SK-N-SH treated with all-trans-retinoic acid at 6 μM for 48 hours (cell line): ENCODE results near the gene GPR150.

Source experiments
- CREB5 ChIP-seq: fragments of 250-450 bp; sonication (Bioruptor Pico); IDR thresholded peaks from 2 replicates; pipeline ENCODE4 v1.5.1; 2020; ENCODE audit warnings: low read depth, mild to moderate bottlenecking, moderate library complexity
- CSDC2 ChIP-seq: fragments of 250-450 bp; sonication (Bioruptor Pico); IDR thresholded peaks from 2 replicates; pipeline ENCODE4 v1.5.0; 2020; ENCODE audit warnings: mild to moderate bottlenecking, moderate library complexity
- RARB ChIP-seq: fragments of 250-450 bp; sonication (Bioruptor Pico); IDR thresholded peaks from 2 replicates; pipeline ENCODE4 v1.8.0; 2021; ENCODE audit warnings: mild to moderate bottlenecking, moderate library complexity
- SNAI2 ChIP-seq: fragments of 250-450 bp; sonication (Bioruptor Pico); IDR thresholded peaks from 2 replicates; pipeline ENCODE4 v1.5.0; 2020; ENCODE audit warnings: mild to moderate bottlenecking, moderate library complexity
- TCF4 ChIP-seq: fragments of 250-450 bp; sonication (Bioruptor Pico); IDR thresholded peaks from 2 replicates; pipeline ENCODE4 v1.8.0; 2021; ENCODE audit warnings: mild to moderate bottlenecking, moderate library complexity, borderline replicate concordance
- TOX ChIP-seq: fragments of 250-450 bp; sonication (Bioruptor Pico); IDR thresholded peaks from 2 replicates; pipeline ENCODE4 v1.8.0; 2021; ENCODE audit warnings: mild to moderate bottlenecking, moderate library complexity, borderline replicate concordance
- ZC3H10 ChIP-seq: fragments of 250-450 bp; sonication (Bioruptor Pico); IDR thresholded peaks from 2 replicates; pipeline ENCODE4 v1.5.1; 2021; ENCODE audit warnings: mild to moderate bottlenecking, moderate library complexity
- ZFP30 ChIP-seq: fragments of 450-650 bp; formaldehyde crosslinking; IDR thresholded peaks from 2 replicates; pipeline ENCODE4 v1.5.0; 2022; ENCODE audit warnings: mild to moderate bottlenecking, moderate library complexity
- ZNF70 ChIP-seq: fragments of 450-650 bp; formaldehyde crosslinking; IDR thresholded peaks from 2 replicates; pipeline ENCODE4 v1.5.0; 2020; ENCODE audit warnings: mild to moderate bottlenecking, moderate library complexity

DNA sequence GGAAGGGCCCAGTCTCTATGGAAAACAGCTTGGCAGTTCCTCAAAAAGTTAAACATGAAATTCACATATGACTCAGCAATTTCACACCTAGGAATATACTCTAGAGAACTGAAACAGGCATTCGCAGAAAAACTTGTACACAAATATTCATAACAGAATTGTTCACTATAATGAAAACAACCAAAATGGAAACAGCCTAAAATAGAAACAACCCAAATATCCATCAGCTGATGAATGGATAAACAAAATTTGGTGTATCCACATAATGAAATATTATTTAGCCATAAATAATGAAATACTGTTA is 4.8 kb upstream of the GPR150 start:
- TF ChIP-seq RARB (CRISPR knock-in tag) (no peak), TCF4 (CRISPR knock-in tag) (no peak), ZC3H10 (CRISPR knock-in tag) (no peak), TOX (CRISPR knock-in tag) (no peak), ZFP30 (no peak), ZNF70 (CRISPR knock-in tag) (no peak), SNAI2 (no peak), CREB5 (CRISPR knock-in tag) (no peak), CSDC2 (CRISPR knock-in tag) (no peak)
